Measurements from ENCODE around the gene SLC5A12.

GRCh38 chr11:26651916-26652315 lies 69.9 kb downstream of the SLC5A12 start:
- TF ChIP-seq EZH2 (IDR thresholded peaks at IDR 0.05): no peak
- TF ChIP-seq POLR2AphosphoS5 (IDR thresholded peaks at IDR 0.05; ENCODE audit: borderline replicate concordance, low read depth, low read length): no peak
- no peak for TF ChIP-seq FOXP2 (optimal IDR thresholded peaks at IDR 0.05; ENCODE audit: control extremely low read depth, extremely low read length, insufficient read depth)

All from SK-N-MC (cell line).